Thyroid gland (tissue), 4 donors: ENCODE data around the gene FGD5.

Source experiments
- POLR2A ChIP-seq, 2 donors: fragments of 450-650 bp; IDR thresholded peaks; one replicate each; pipeline ENCODE4 v1.6.1; 2017; ENCODE audit warnings: antibody characterized with exemption in 2 of 2, mild to moderate bottlenecking in 2 of 2, moderate library complexity in 1 of 2
- TF ChIP-seq, protein P1 (sequence below), 6 experiments: fragments of 200-600 bp in 3 of 6; fragments of 450-650 bp in 3 of 6; sonication (generic) in 3 of 6; IDR thresholded peaks; one replicate each; pipeline ENCODE4 v1.5.1; 2016 to 2019; ENCODE audit warnings: antibody characterized with exemption in 6 of 6, mild to moderate bottlenecking in 2 of 6, inconsistent platforms in 1 of 6, moderate library complexity in 1 of 6

DNA sequence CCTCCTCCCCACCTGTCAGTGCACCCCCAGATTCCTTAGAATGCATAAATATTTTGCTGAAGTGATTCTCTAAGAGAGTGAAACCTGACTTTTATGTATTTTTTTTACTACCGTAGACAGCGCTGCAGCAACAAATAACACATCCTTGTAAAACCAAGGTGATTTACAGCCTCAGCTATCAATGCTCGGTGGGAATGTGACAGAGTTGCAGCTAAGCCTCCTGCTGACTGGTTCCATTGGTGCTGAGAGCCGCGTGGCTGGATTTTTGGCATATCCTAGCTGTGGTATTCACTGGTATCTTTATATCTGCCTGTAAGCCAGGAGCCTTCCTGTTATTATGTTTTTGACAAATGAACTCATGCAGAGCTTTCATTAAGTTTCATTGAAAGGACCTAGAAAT is 11.0 kb downstream of the FGD5 start:
- TF ChIP-seq, protein P1, sequence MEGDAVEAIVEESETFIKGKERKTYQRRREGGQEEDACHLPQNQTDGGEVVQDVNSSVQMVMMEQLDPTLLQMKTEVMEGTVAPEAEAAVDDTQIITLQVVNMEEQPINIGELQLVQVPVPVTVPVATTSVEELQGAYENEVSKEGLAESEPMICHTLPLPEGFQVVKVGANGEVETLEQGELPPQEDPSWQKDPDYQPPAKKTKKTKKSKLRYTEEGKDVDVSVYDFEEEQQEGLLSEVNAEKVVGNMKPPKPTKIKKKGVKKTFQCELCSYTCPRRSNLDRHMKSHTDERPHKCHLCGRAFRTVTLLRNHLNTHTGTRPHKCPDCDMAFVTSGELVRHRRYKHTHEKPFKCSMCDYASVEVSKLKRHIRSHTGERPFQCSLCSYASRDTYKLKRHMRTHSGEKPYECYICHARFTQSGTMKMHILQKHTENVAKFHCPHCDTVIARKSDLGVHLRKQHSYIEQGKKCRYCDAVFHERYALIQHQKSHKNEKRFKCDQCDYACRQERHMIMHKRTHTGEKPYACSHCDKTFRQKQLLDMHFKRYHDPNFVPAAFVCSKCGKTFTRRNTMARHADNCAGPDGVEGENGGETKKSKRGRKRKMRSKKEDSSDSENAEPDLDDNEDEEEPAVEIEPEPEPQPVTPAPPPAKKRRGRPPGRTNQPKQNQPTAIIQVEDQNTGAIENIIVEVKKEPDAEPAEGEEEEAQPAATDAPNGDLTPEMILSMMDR (IDR thresholded peaks at IDR 0.05): no peak
- TF ChIP-seq POLR2A (IDR thresholded peaks at IDR 0.05): no peak
